K562 (cell line): ENCODE results near the gene CDYL. TPM values are rescaled to one million over a fixed set of nuclear protein-coding genes. Genes with fewer than 3 reads are reported as not detected.

Experiments
- BCOR ChIP-seq: fragments of 450-650 bp; IDR thresholded peaks from 2 replicates; pipeline ENCODE4 v1.6.1; 2016
- BHLHE40 ChIP-seq: IDR thresholded peaks from 2 replicates; pipeline ENCODE4 v1.6.1; 2011; ENCODE audit warnings: low read length, improper control_type of control experiment
- C11orf30 ChIP-seq: fragments of 450-650 bp; IDR thresholded peaks from 2 replicates; pipeline ENCODE4 v1.6.1; 2016; ENCODE audit warnings: low read depth, mild to moderate bottlenecking
- CHCHD3 ChIP-seq: fragments of 250-450 bp; sonication (Bioruptor Pico); IDR thresholded peaks from 2 replicates; pipeline ENCODE4 v2.1.2; 2022; ENCODE audit warnings: mild to moderate bottlenecking
- CUX1 ChIP-seq: fragments of 200-800 bp; sonication (Bioruptor generic); IDR thresholded peaks from 2 replicates; pipeline ENCODE4 v1.6.1; 2016; ENCODE audit warnings: missing genetic modification characterization, missing compliant biosample characterization
- FUS ChIP-seq: fragments of 200-400 bp; formaldehyde crosslinking; optimal IDR thresholded peaks from 2 replicates; pipeline ENCODE3; 2017; ENCODE audit warnings: low read depth, low read length
- HCFC1 ChIP-seq: IDR thresholded peaks from 2 replicates; pipeline ENCODE4 v1.6.1; 2012; ENCODE audit warnings: low read depth, low read length, improper control_type of control experiment
- KDM5B ChIP-seq: fragments of 200-600 bp; sonication (generic); IDR thresholded peaks from 2 replicates; pipeline ENCODE4 v1.6.1; 2012; ENCODE audit warnings: low read depth, mild to moderate bottlenecking, moderate library complexity, low read length, control low read depth, inconsistent platforms; ENCODE audit not compliant: insufficient replicate concordance
- KLF16 ChIP-seq: IDR thresholded peaks from 2 replicates; pipeline ENCODE4 v1.6.1; 2016; ENCODE audit warnings: antibody characterized with exemption
- MAFK ChIP-seq: IDR thresholded peaks from 2 replicates; pipeline ENCODE4 v1.6.1; 2011; ENCODE audit warnings: low read length, improper control_type of control experiment
- MEF2A ChIP-seq: IDR thresholded peaks from 2 replicates; pipeline ENCODE4 v1.6.1; 2011; ENCODE audit warnings: low read depth, mild to moderate bottlenecking, low read length, moderate library complexity; ENCODE audit not compliant: control insufficient read depth
- MEIS2 ChIP-seq: fragments of 450-650 bp; IDR thresholded peaks from 2 replicates; pipeline ENCODE4 v1.6.1; 2014; ENCODE audit warnings: mild to moderate bottlenecking; ENCODE audit not compliant: partially characterized antibody
- MNT ChIP-seq, 2 experiments: fragments of 450-650 bp; conservative IDR thresholded peaks; 2 replicates each; pipeline ENCODE4 v1.6.1; 2017; ENCODE audit warnings: mild to moderate bottlenecking in 2 of 2, moderate library complexity in 2 of 2
- RFX5 ChIP-seq: IDR thresholded peaks from 2 replicates; pipeline ENCODE4 v1.6.1; 2011; ENCODE audit warnings: low read depth, mild to moderate bottlenecking, improper control_type of control experiment, low read length
- RUNX1 ChIP-seq: sonication (generic); IDR thresholded peaks from 2 replicates; pipeline ENCODE4 v1.6.1; 2016; ENCODE audit warnings: antibody characterized with exemption, low read depth
- SLC30A9 ChIP-seq: fragments of 250-450 bp; sonication (Bioruptor Pico); IDR thresholded peaks from 2 replicates; pipeline ENCODE4 v1.8.0; 2022; ENCODE audit warnings: mild to moderate bottlenecking, moderate library complexity
- SREBF1 ChIP-seq: fragments of 150-350 bp; IDR thresholded peaks from 2 replicates; pipeline ENCODE4 v1.6.1; 2014; ENCODE audit warnings: antibody characterized with exemption, low read depth, low read length, borderline replicate concordance
- TAF9B ChIP-seq: fragments of 450-650 bp; IDR thresholded peaks from 2 replicates; pipeline ENCODE4 v1.6.1; 2018; ENCODE audit warnings: mild to moderate bottlenecking; ENCODE audit not compliant: partially characterized antibody
- TRIM28 ChIP-seq: fragments of 450-650 bp; IDR thresholded peaks from 2 replicates; pipeline ENCODE4 v1.6.1; 2017
- ZNF263 ChIP-seq: sonication (generic); formaldehyde crosslinking; IDR thresholded peaks from 2 replicates; pipeline ENCODE4 v1.8.0; 2022; ENCODE audit warnings: mild to moderate bottlenecking, missing genetic modification reagents, borderline replicate concordance
- ZNF780A ChIP-seq: fragments of 250-450 bp; sonication (Bioruptor Pico); IDR thresholded peaks from 2 replicates; pipeline ENCODE4 v1.5.0; 2021; ENCODE audit warnings: mild to moderate bottlenecking
- polyA plus RNA-seq, 8 experiments: library from polyadenylated mRNA; depleted of rRNA in 4 of 8; stranded (reverse) in 5 of 8; unstranded in 3 of 8; fragments of >200 nt; fragmentation: Nextera tagmentation in 2 of 8; fragmentation: Illumina TruSeq in 1 of 8; extraction: Ambion mirVana in 2 of 8; extraction: Trizol in 1 of 8; gene quantifications; 2 replicates each; pipeline versions ENCODE4 v1.2.1 to v1.2.3, GENCODE V29; 2011 to 2014; ENCODE audit warnings: inconsistent platforms in 1 of 8, missing spikeins in 1 of 8
- total RNA-seq, 7 experiments: library from RNA; depleted of rRNA in 6 of 7; stranded (reverse); fragments of >200 nt in 6 of 7; fragmentation: Illumina TruSeq in 2 of 7; extraction: Trizol in 2 of 7; gene quantifications; 2 replicates each; pipeline versions ENCODE4 v1.2.1 to v1.2.3, GENCODE V29; 2011 to 2021; ENCODE audit warnings: low replicate concordance in 1 of 7
- TF ChIP-seq, protein P1 (sequence below): sonication (generic); formaldehyde crosslinking; IDR thresholded peaks from 2 replicates; pipeline ENCODE4 v1.9.0; 2022; ENCODE audit warnings: mild to moderate bottlenecking, missing genetic modification reagents
- TF ChIP-seq, protein P2 (sequence below): sonication (generic); formaldehyde crosslinking; IDR thresholded peaks from 2 replicates; pipeline ENCODE4 v1.8.0; 2022; ENCODE audit warnings: mild to moderate bottlenecking, missing genetic modification reagents

CDYL gene
- total and polyA plus RNA-seq, 9 of the 15 experiments (the other 6 are each of a cell fraction or from before 2014, with no cell fraction given), result 8.1 to 45.8 (median 40.8) TPM

- TF ChIP-seq CUX1 (CRISPR knock-in tag), result no peak
- TF ChIP-seq BCOR, result no peak
- no peak for TF ChIP-seq RUNX1
- TF ChIP-seq KDM5B, result no peak
- peak; percentile 66; the same call in 1 of the 2 replicates for TF ChIP-seq MAFK
- no peak for TF ChIP-seq ZNF780A (CRISPR knock-in tag)
- TF ChIP-seq, protein P1, sequence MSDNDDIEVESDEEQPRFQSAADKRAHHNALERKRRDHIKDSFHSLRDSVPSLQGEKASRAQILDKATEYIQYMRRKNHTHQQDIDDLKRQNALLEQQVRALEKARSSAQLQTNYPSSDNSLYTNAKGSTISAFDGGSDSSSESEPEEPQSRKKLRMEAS (CRISPR knock-in tag), result no peak
- no peak for TF ChIP-seq TAF9B
- TF ChIP-seq TRIM28, result no peak
- no peak for TF ChIP-seq KLF16
- TF ChIP-seq BHLHE40, result no peak
- TF ChIP-seq MNT (conservative IDR thresholded peaks at IDR 0.05), result no peak
- no peak for TF ChIP-seq HCFC1
- TF ChIP-seq RFX5, result no peak
- TF ChIP-seq SREBF1, result no peak
- TF ChIP-seq, protein P2, sequence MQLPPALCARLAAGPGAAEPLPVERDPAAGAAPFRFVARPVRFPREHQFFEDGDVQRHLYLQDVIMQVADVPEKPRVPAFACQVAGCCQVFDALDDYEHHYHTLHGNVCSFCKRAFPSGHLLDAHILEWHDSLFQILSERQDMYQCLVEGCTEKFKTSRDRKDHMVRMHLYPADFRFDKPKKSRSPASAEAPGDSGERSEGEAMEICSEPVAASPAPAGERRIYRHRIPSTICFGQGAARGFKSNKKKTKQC, result no peak
- no peak for TF ChIP-seq ZNF263 (CRISPR knock-in tag)
- no peak for TF ChIP-seq SLC30A9 (CRISPR knock-in tag)
- no peak for TF ChIP-seq MEIS2
- no peak for TF ChIP-seq FUS
- no peak for TF ChIP-seq CHCHD3 (CRISPR knock-in tag)
- TF ChIP-seq C11orf30, result peak; percentile 79
- TF ChIP-seq MEF2A, result no peak
Observed at GRCh38 chr6:4768815-4769214, 7.4 kb upstream of the CDYL start (continued).
